GDM1 (cell line): ENCODE measurements around the gene COX14.
A peak's percentile ranks its signal among the peaks of the same experiment; 100 is the strongest.

Source experiments
- DNase-seq: peaks from one replicate; lab custom pipeline; 2025; lab: John Stamatoyannopoulos, UW

COX14 gene

GRCh38 chr12:50084775-50085614 is 27.0 kb upstream of the COX14 start, which contains the start of gene SMARCD1:
TSS of gene SMARCD1 (plus strand) at chr12:50085342. CDS start at chr12:50085370, 28 bp downstream.
- DNase-seq: peak; percentile 89

GRCh38 chr12:50085615-50086072 is 26.4 kb upstream of the COX14 start:
- DNase-seq: no peak

GRCh38 chr12:50086148-50086547 is 25.9 kb upstream of the COX14 start:
- DNase-seq: no peak

- no peak for DNase-seq
These were observed 24.9 kb upstream of the COX14 start for GRCh38 chr12:50087151-50087550.

GRCh38 chr12:50087995-50088394 is 24.0 kb upstream of the COX14 start:
- DNase-seq: no peak

GRCh38 chr12:50088577-50089335 is 23.3 kb upstream of the COX14 start:
- peak; percentile 19 for DNase-seq

- DNase-seq: no peak
These were observed 22.3 kb upstream of the COX14 start for GRCh38 chr12:50089730-50090129.

GRCh38 chr12:50090391-50090790 is 21.6 kb upstream of the COX14 start:
- DNase-seq: no peak

- DNase-seq: no peak
These were observed 14.1 kb upstream of the COX14 start for GRCh38 chr12:50097952-50098351.

GRCh38 chr12:50099302-50100008 is 12.6 kb upstream of the COX14 start:
- no peak for DNase-seq

GRCh38 chr12:50100561-50100960 is 11.5 kb upstream of the COX14 start:
- DNase-seq: no peak

GRCh38 chr12:50101663-50102062 is 10.4 kb upstream of the COX14 start:
- DNase-seq: no peak

GRCh38 chr12:50102131-50102531 is 9.9 kb upstream of the COX14 start:
- DNase-seq: no peak

GRCh38 chr12:50102646-50103309 is 9.3 kb upstream of the COX14 start:
- no peak for DNase-seq

GRCh38 chr12:50103351-50103750 is 8.7 kb upstream of the COX14 start:
- no peak for DNase-seq

GRCh38 chr12:50103767-50104321 is 8.2 kb upstream of the COX14 start, which contains the start of gene GPD1:
TSS of gene GPD1 (plus strand) at chr12:50104008. CDS start at chr12:50104051, 43 bp downstream.
- DNase-seq: no peak

GRCh38 chr12:50104417-50105366 is 7.3 kb upstream of the COX14 start:
- no peak for DNase-seq

GRCh38 chr12:50105913-50106450 is 6.1 kb upstream of the COX14 start:
- DNase-seq: no peak

- DNase-seq: no peak
These were observed 5.1 kb upstream of the COX14 start for GRCh38 chr12:50106907-50107306.
